ENCODE measurements around the gene CD80. TPM values are rescaled to one million over a fixed set of nuclear protein-coding genes. Genes with fewer than 3 reads are reported as not detected.
A peak's percentile ranks its signal among the peaks of the same experiment; 100 is the strongest.

The CD80 gene
- total RNA-seq (6.2 TPM), polyA plus RNA-seq (3.3 TPM)
- long read RNA-seq, donor 1, partial matches to known transcripts: 0 of 2 reads
- long read RNA-seq, donor 1, other reads (novel, unspliced or antisense): 0 of 2 reads
- long read RNA-seq, donor 2: 0 reads
- long read RNA-seq, donor 3, partial matches to known transcripts: 0 of 2 reads
- long read RNA-seq, donor 3, other reads (novel, unspliced or antisense): 0 of 2 reads
- long read RNA-seq, donor 4: 0 reads
- long read RNA-seq, donor 5, partial matches to known transcripts: 0 of 1 reads
- long read RNA-seq, donor 5, other reads (novel, unspliced or antisense): 0 of 1 reads
- long read RNA-seq, donor 6, partial matches to known transcripts: 0 of 1 reads
- long read RNA-seq, donor 6, other reads (novel, unspliced or antisense): 0 of 1 reads
- long read RNA-seq, donor 7: 0 reads
- long read RNA-seq, donor 8: 0 reads
- long read RNA-seq, donor 9: 0 reads
- long read RNA-seq, donor 10: 0 reads

- no peaks in the 10 kb centered on the region for H3K36me3 ChIP-seq (ENCODE audit: control insufficient read depth in 2 of 2, insufficient read depth in 2 of 2, low read length in 1 of 2)
- peak in 8 of 9 donors; percentile 41 to 78 (median 50) for DNase-seq (ENCODE audit: low read depth in 6 of 9, low spot score in 9 of 9)
- no peaks in the 10 kb centered on the region for H3K27me3 ChIP-seq (ENCODE audit: control insufficient read depth in 2 of 2, insufficient read depth in 1 of 2, low read length in 1 of 2)
- no peaks in the 10 kb centered on the region for H3K9me3 ChIP-seq (ENCODE audit: control insufficient read depth in 2 of 2, insufficient read depth in 1 of 2, low read length in 1 of 2)
- no peak within 1 kb of the TSS for H3K27ac ChIP-seq (ENCODE audit: low read depth in 1 of 2, low read length in 1 of 2)
- H3K4me1 ChIP-seq (ENCODE audit: control insufficient read depth in 2 of 2, insufficient read depth in 2 of 2, low read length in 2 of 2): peaks cover 0 to 12% of the 10 kb centered on the region in 2 donors
- no peak within 1 kb of the TSS for H3K4me3 ChIP-seq (ENCODE audit: low read length in 2 of 2)
- 19% methylated on average over 7 of the region's 7 CpGs for WGBS
These were observed at the start of gene CD80 for GRCh38 chr3:119559441-119559963. CD80 (minus strand) TSS chr3:119559614; CDS start chr3:119557728, 1,886 bp downstream.

DNA sequence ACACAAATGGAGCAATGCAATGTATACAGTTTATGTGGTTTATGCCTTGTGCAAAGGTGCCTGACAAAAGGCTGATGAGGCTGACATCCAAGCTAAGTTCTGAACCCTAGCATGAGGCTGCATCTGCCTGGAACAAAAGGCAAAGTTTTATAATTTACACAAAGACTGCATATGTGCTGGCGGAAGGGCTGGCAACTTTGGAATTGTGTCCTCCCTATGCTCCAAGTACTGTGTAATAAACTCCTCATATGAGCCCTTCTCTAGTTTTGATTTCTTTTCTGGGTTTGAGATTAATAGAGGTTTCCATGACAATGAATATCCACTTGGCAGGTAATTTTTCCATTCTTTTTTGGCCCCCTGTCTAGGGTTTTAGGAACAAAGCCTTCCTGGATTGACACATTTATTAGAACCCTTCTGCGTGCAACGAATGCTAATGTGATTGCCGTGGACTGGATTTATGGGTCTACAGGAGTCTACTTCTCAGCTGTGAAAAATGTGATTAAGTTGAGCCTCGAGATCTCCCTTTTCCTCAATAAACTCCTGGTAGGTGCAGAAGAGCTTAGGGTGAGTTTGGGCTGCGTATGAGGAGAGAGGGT, 49.1 kb upstream of the CD80 start:
- Histone ChIP-seq H3K9me3 (ENCODE audit: control insufficient read depth in 2 of 2, insufficient read depth in 1 of 2, low read length in 1 of 2) (no peaks in the 10 kb centered on the region), H3K4me1 (ENCODE audit: control insufficient read depth in 2 of 2, insufficient read depth in 2 of 2, low read length in 2 of 2) (no peaks in the 10 kb centered on the region), H3K27me3 (ENCODE audit: control insufficient read depth in 2 of 2, insufficient read depth in 1 of 2, low read length in 1 of 2) (no peaks in the 10 kb centered on the region), H3K36me3 (ENCODE audit: control insufficient read depth in 2 of 2, insufficient read depth in 2 of 2, low read length in 1 of 2) (no peaks in the 10 kb centered on the region), H3K4me3 (ENCODE audit: low read length in 2 of 2) (no peak overlapping the region), H3K27ac (ENCODE audit: low read depth in 1 of 2, low read length in 1 of 2) (no peak overlapping the region)
- DNase-seq (ENCODE audit: low read depth in 6 of 9, low spot score in 9 of 9): no peak
- WGBS: 95% methylated on average over 6 of the region's 6 CpGs

DNA sequence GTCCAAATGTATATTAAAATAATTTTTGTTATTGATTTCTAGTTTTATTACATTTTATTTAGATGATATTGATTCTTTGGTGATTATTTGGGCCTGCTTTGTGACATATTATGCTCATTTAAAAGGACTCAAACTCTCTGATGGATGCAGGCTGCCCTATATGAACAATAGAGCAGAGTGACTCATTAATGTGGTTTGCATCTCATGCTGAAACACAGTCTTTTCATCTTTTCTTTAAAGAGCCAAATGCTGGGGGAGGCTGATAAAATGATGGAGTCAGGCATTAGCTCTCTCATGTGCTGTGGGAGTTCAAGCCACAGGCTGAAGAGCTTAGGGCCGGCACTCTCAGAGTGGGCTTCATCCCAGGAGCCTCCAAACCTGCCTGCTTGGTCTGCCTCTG, 45.5 kb upstream of the CD80 start:
- Histone ChIP-seq H3K9me3 (ENCODE audit: control insufficient read depth in 2 of 2, insufficient read depth in 1 of 2, low read length in 1 of 2) (no peaks in the 10 kb centered on the region), H3K27me3 (ENCODE audit: control insufficient read depth in 2 of 2, insufficient read depth in 1 of 2, low read length in 1 of 2) (no peaks in the 10 kb centered on the region), H3K4me1 (ENCODE audit: control insufficient read depth in 2 of 2, insufficient read depth in 2 of 2, low read length in 2 of 2) (no peaks in the 10 kb centered on the region), H3K36me3 (ENCODE audit: control insufficient read depth in 2 of 2, insufficient read depth in 2 of 2, low read length in 1 of 2) (no peaks in the 10 kb centered on the region), H3K27ac (ENCODE audit: low read depth in 1 of 2, low read length in 1 of 2) (no peak overlapping the region), H3K4me3 (ENCODE audit: low read length in 2 of 2) (no peak overlapping the region)
- no peak for DNase-seq (ENCODE audit: low read depth in 6 of 9, low spot score in 9 of 9)
- 97% methylated on average over 1 of the region's 1 CpG for WGBS

- DNase-seq (ENCODE audit: low read depth in 6 of 9, low spot score in 9 of 9): no peak
- Histone ChIP-seq H3K4me3 (ENCODE audit: low read length in 2 of 2) (no peak overlapping the region), H3K4me1 (ENCODE audit: control insufficient read depth in 2 of 2, insufficient read depth in 2 of 2, low read length in 2 of 2) (no peaks in the 10 kb centered on the region), H3K27me3 (ENCODE audit: control insufficient read depth in 2 of 2, insufficient read depth in 1 of 2, low read length in 1 of 2) (no peaks in the 10 kb centered on the region), H3K27ac (ENCODE audit: low read depth in 1 of 2, low read length in 1 of 2) (no peak overlapping the region), H3K36me3 (ENCODE audit: control insufficient read depth in 2 of 2, insufficient read depth in 2 of 2, low read length in 1 of 2) (no peaks in the 10 kb centered on the region), H3K9me3 (ENCODE audit: control insufficient read depth in 2 of 2, insufficient read depth in 1 of 2, low read length in 1 of 2) (no peaks in the 10 kb centered on the region)
- WGBS: 88% methylated on average over 1 of the region's 1 CpG
These were observed 43.3 kb upstream of the CD80 start for GRCh38 chr3:119602676-119603075.

DNA sequence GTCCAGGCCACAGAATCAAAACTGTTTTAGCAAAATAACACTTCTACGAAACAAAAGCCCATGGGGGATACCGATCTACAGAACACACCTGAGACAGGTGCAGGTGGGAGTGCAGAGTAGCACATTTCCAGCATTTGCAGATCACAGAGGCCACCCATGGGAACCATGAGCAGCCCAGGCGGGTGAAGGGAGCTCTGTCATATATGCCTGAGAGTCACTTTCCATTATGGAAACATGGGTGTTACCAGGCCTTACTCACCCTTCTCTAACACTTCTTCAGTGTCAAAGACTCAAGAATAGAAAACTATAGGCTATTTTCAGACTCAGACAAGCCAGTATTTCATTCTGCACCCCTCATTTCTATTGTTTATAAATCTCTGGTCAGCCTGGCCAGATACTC, 41.7 kb upstream of the CD80 start:
- no peaks in the 10 kb centered on the region for H3K27me3 ChIP-seq (ENCODE audit: control insufficient read depth in 2 of 2, insufficient read depth in 1 of 2, low read length in 1 of 2)
- no peak for DNase-seq (ENCODE audit: low read depth in 6 of 9, low spot score in 9 of 9)
- H3K27ac ChIP-seq (ENCODE audit: low read depth in 1 of 2, low read length in 1 of 2): no peak overlapping the region
- H3K4me1 ChIP-seq (ENCODE audit: control insufficient read depth in 2 of 2, insufficient read depth in 2 of 2, low read length in 2 of 2): no peaks in the 10 kb centered on the region
- no peaks in the 10 kb centered on the region for H3K36me3 ChIP-seq (ENCODE audit: control insufficient read depth in 2 of 2, insufficient read depth in 2 of 2, low read length in 1 of 2)
- no peaks in the 10 kb centered on the region for H3K9me3 ChIP-seq (ENCODE audit: control insufficient read depth in 2 of 2, insufficient read depth in 1 of 2, low read length in 1 of 2)
- 89% methylated on average over 3 of the region's 3 CpGs for WGBS
- no peak overlapping the region for H3K4me3 ChIP-seq (ENCODE audit: low read length in 2 of 2)

DNA sequence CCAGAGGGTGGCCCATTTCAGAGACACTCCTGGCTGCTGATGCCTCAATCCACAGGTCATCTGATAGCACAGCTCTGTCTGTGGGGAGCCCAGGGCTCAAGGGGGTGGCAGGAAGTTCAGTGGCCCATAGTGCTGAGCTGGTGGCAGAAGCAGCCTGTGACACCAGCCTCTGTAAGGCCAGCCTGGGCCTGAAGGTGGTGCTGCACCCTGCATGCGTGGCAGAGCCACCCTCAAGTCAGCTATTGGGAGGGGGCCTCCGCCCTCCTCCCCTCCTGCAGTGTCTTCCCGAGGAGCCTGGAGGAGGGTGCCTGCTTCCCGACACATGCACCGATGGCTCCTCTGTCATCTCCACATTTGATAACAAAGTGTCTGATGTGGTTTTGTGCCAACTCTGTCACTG, 41.3 kb upstream of the CD80 start:
- H3K4me1 ChIP-seq (ENCODE audit: control insufficient read depth in 2 of 2, insufficient read depth in 2 of 2, low read length in 2 of 2): no peaks in the 10 kb centered on the region
- peak in 1 of 9 donors; percentile 11 for DNase-seq (ENCODE audit: low read depth in 6 of 9, low spot score in 9 of 9)
- H3K9me3 ChIP-seq (ENCODE audit: control insufficient read depth in 2 of 2, insufficient read depth in 1 of 2, low read length in 1 of 2): no peaks in the 10 kb centered on the region
- H3K27ac ChIP-seq (ENCODE audit: low read depth in 1 of 2, low read length in 1 of 2): no peak overlapping the region
- no peaks in the 10 kb centered on the region for H3K27me3 ChIP-seq (ENCODE audit: control insufficient read depth in 2 of 2, insufficient read depth in 1 of 2, low read length in 1 of 2)
- WGBS: 55% methylated on average over 5 of the region's 5 CpGs
- H3K4me3 ChIP-seq (ENCODE audit: low read length in 2 of 2): no peak overlapping the region
- H3K36me3 ChIP-seq (ENCODE audit: control insufficient read depth in 2 of 2, insufficient read depth in 2 of 2, low read length in 1 of 2): no peaks in the 10 kb centered on the region

GRCh38 chr3:119599558-119600174, 40.3 kb upstream of the CD80 start:
- DNase-seq (ENCODE audit: low read depth in 6 of 9, low spot score in 9 of 9): no peak
- 98% methylated on average over 6 of the region's 6 CpGs for WGBS
- H3K27me3 ChIP-seq (ENCODE audit: control insufficient read depth in 2 of 2, insufficient read depth in 1 of 2, low read length in 1 of 2): no peaks in the 10 kb centered on the region
- H3K36me3 ChIP-seq (ENCODE audit: control insufficient read depth in 2 of 2, insufficient read depth in 2 of 2, low read length in 1 of 2): no peaks in the 10 kb centered on the region
- no peak overlapping the region for H3K27ac ChIP-seq (ENCODE audit: low read depth in 1 of 2, low read length in 1 of 2)
- H3K4me3 ChIP-seq (ENCODE audit: low read length in 2 of 2): no peak overlapping the region
- H3K4me1 ChIP-seq (ENCODE audit: control insufficient read depth in 2 of 2, insufficient read depth in 2 of 2, low read length in 2 of 2): no peaks in the 10 kb centered on the region
- H3K9me3 ChIP-seq (ENCODE audit: control insufficient read depth in 2 of 2, insufficient read depth in 1 of 2, low read length in 1 of 2): no peaks in the 10 kb centered on the region

- Histone ChIP-seq H3K36me3 (ENCODE audit: control insufficient read depth in 2 of 2, insufficient read depth in 2 of 2, low read length in 1 of 2) (no peaks in the 10 kb centered on the region), H3K4me1 (ENCODE audit: control insufficient read depth in 2 of 2, insufficient read depth in 2 of 2, low read length in 2 of 2) (no peaks in the 10 kb centered on the region), H3K27me3 (ENCODE audit: control insufficient read depth in 2 of 2, insufficient read depth in 1 of 2, low read length in 1 of 2) (no peaks in the 10 kb centered on the region), H3K27ac (ENCODE audit: low read depth in 1 of 2, low read length in 1 of 2) (no peak overlapping the region), H3K4me3 (ENCODE audit: low read length in 2 of 2) (no peak overlapping the region), H3K9me3 (ENCODE audit: control insufficient read depth in 2 of 2, insufficient read depth in 1 of 2, low read length in 1 of 2) (no peaks in the 10 kb centered on the region)
- DNase-seq (ENCODE audit: low read depth in 6 of 9, low spot score in 9 of 9): no peak
- 94% methylated on average over 1 of the region's 1 CpG for WGBS
These were observed 39.1 kb upstream of the CD80 start for GRCh38 chr3:119598410-119599098.

Data from thymus (tissue), 14 donors.